T-helper 1 cell treated with Interleukin-12 subunit alpha and Interleukin-12 subunit beta and Interleukin-4 antibody, amounts not matched to agents 30 ng/mL and 1 ng/mL, for 36 hours (primary cell): ENCODE data around the gene MMD. TPM values are rescaled to one million over a fixed set of nuclear protein-coding genes. Genes with fewer than 3 reads are reported as not detected.
"Not testable (repeated sequence)": the region's sequence is repeated elsewhere in the genome, so short reads cannot be mapped to it uniquely, and the experiment has no call there.

Experiments
- intact Hi-C: fragments of 100-400 bp; cut with micrococcal nuclease; formaldehyde crosslinking; loops from one replicate; pipeline ENCODE4 v1.15.1; 2024
- total RNA-seq: library from RNA; stranded (reverse); gene quantifications from 2 replicates; pipeline ENCODE4 v1.2.3, GENCODE V29; 2022

The MMD gene
- total RNA-seq: 31.7 and 31.9 TPM in 2 replicates

GRCh38 chr17:55421179-55421934, at the start of gene MMD:
TSS of gene MMD (minus strand) at chr17:55421835. CDS start at chr17:55421695, 140 bp downstream.
- intact Hi-C loops: loop anchor here (1.0 to 5.0 kb wide), 8 partner anchors 65 to 1557 kb away; partner anchors contain the start of genes SCPEP1 and TRIM25

- intact Hi-C loops: no loop called here
Measured at GRCh38 chr17:55466671-55467070, 45.0 kb upstream of the MMD start.

- intact Hi-C loops: not testable (repeated sequence)
Measured at GRCh38 chr17:55465771-55466170, 44.1 kb upstream of the MMD start.

- intact Hi-C loops: loop anchor here (2.0 kb wide), 1 partner anchor 41 kb away; no protein-coding TSS in a partner anchor
Measured at GRCh38 chr17:55463600-55463999, 42.0 kb upstream of the MMD start.

GRCh38 chr17:55462711-55463110, 41.1 kb upstream of the MMD start:
- intact Hi-C loops: loop anchor here (2.0 kb wide), 1 partner anchor 40 kb away; no protein-coding TSS in a partner anchor

GRCh38 chr17:55462234-55462633, 40.6 kb upstream of the MMD start:
- intact Hi-C loops: loop anchor here (2.0 kb wide), 1 partner anchor 39 kb away; no protein-coding TSS in a partner anchor

DNA sequence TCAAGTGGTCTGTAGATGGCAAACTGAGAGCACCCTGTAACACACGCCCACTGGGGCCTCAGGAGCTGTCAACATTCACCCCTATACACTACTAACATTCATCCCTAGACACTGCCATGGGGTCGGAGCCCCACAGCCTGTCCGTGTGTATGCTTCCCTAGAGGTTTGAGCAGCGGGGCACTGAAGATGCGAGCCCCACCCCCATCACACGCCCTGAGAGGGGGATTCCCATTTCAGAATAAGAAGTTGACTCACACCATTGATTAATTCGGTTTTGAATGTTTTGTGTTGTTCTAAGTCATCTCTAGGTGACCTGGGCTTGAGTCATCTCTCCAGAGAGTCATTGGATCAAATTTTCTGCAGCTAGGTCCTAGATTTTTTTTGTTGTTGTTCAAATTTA, 37.3 kb upstream of the MMD start:
- intact Hi-C loops: no loop called here

GRCh38 chr17:55458287-55458900, 36.8 kb upstream of the MMD start:
- intact Hi-C loops: no loop called here

- intact Hi-C loops: no loop called here
Measured at GRCh38 chr17:55456307-55457240, 34.9 kb upstream of the MMD start.

DNA sequence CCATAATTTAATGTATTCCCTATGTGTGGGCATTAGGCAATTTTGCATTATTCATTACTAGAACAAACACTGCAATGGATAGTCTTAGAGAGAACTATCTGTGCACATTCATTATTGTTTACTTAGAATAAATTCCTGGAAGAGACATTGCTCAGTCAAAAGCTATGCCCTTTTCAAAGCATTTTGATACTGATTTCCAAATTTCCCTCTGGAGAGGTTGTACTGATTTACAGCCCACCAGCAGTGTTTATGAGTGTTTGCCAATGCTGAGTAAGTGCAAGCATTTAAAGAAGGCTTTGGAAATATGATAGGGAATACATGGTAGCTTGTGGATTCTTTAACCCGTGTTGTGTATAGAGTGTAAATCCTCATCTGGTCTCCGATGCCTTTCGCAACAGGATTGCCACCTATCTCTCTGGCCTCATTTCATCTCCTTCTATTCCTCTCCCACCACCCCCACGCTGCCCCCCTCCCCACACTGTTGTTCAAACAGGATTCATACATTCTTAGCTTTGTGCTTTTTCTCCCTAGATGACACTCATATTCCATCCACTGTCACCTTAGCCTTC, 33.4 kb upstream of the MMD start:
- intact Hi-C loops: no loop called here

GRCh38 chr17:55453839-55454557, 32.4 kb upstream of the MMD start:
- intact Hi-C loops: no loop called here

GRCh38 chr17:55452139-55452790, 30.6 kb upstream of the MMD start:
- intact Hi-C loops: no loop called here

- intact Hi-C loops: no loop called here
Measured at GRCh38 chr17:55451758-55452138, 30.1 kb upstream of the MMD start.

- intact Hi-C loops: no loop called here
Measured at GRCh38 chr17:55451203-55451641, 29.6 kb upstream of the MMD start.

DNA sequence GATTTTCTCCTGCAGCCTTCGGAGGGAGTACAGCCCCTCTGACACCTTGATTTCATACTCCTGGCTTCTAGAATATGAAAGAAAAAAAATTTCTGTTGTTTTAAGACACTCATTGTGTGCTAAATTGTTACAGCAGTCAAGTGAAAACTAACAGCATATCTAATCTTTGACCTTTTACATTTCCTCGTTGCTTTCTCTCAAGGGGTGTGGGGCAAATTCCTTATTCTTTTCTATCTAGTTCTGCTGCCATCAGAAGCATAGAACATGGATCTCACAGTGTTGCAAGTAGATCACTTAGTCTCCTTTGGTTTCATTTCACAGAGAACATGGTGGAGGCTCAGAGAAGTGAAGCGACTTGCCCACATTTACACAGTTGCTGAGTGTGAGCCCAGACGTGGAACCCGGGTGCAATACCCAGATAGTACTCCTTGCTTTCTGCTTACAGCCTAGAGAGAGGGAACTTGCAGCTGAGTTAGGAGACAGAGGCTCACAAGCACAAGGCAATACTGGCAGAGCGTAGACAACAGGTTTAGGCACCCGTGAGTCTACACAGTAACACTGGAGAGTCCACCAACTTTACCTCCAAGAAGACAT, 28.7 kb upstream of the MMD start:
- intact Hi-C loops: no loop called here

- intact Hi-C loops: no loop called here
Measured at GRCh38 chr17:55448681-55449080, 27.0 kb upstream of the MMD start.

GRCh38 chr17:55446581-55447205, 25.1 kb upstream of the MMD start:
- intact Hi-C loops: no loop called here

DNA sequence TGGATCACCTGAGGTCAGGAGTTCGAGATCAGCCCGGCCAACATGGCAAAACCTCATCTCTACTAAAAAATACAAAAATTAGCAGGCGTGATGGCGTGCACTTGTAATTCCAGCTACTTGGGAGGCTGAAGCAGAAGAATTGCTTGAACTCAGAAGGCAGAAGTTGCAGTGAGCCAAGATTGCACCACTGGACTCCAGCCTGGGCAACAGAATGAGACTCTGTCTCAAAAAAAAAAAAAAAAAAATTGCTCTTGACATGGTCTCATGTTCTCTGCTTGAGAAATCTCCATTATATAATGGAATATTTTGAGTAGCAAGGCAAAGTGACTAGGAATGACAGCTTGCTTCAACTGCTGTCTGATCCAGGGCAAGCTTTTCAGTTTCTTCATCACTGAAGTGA, 24.4 kb upstream of the MMD start:
- intact Hi-C loops: not testable (repeated sequence)
